WTC11 (cell line): Measurements from ENCODE around the gene SMAD6.

Source experiments
- CBFB ChIP-seq: sonication (generic); formaldehyde crosslinking; IDR thresholded peaks from 2 replicates; pipeline ENCODE4 v1.8.1; 2022; ENCODE audit warnings: mild to moderate bottlenecking, low read depth, missing genetic modification reagents
- CREB1 ChIP-seq: sonication (generic); formaldehyde crosslinking; IDR thresholded peaks from 2 replicates; pipeline ENCODE4 v1.8.0; 2023; ENCODE audit warnings: mild to moderate bottlenecking, missing genetic modification reagents
- CTCF ChIP-seq: fragments of 200-600 bp; IDR thresholded peaks from 2 replicates; pipeline ENCODE4 v1.8.0; 2022; ENCODE audit warnings: antibody characterized with exemption
- E2F4 ChIP-seq: sonication (generic); formaldehyde crosslinking; IDR thresholded peaks from 2 replicates; pipeline ENCODE4 v1.8.1; 2022; ENCODE audit warnings: low read depth, mild to moderate bottlenecking, moderate library complexity, missing genetic modification reagents, borderline replicate concordance
- ERG ChIP-seq: fragments of 250-450 bp; sonication (Bioruptor Pico); IDR thresholded peaks from 2 replicates; pipeline ENCODE4 v1.8.0; 2021; ENCODE audit warnings: mild to moderate bottlenecking
- HMGXB4 ChIP-seq: sonication (generic); formaldehyde crosslinking; IDR thresholded peaks from 2 replicates; pipeline ENCODE4 v1.8.1; 2023; ENCODE audit warnings: mild to moderate bottlenecking, moderate library complexity, missing genetic modification reagents
- NFYB ChIP-seq: sonication (generic); formaldehyde crosslinking; conservative IDR thresholded peaks from 2 replicates; pipeline ENCODE4 v1.8.0; 2022; ENCODE audit warnings: low read depth, missing genetic modification reagents
- SMAD3 ChIP-seq: sonication (generic); formaldehyde crosslinking; IDR thresholded peaks from 2 replicates; pipeline ENCODE4 v1.8.0; 2022; ENCODE audit warnings: missing genetic modification reagents, mild to moderate bottlenecking, borderline replicate concordance
- SP1 ChIP-seq: sonication (generic); formaldehyde crosslinking; conservative IDR thresholded peaks from 2 replicates; pipeline ENCODE4 v1.8.1; 2022; ENCODE audit warnings: missing genetic modification reagents
- STAT6 ChIP-seq: sonication (generic); formaldehyde crosslinking; conservative IDR thresholded peaks from 2 replicates; pipeline ENCODE4 v1.8.1; 2023; ENCODE audit warnings: mild to moderate bottlenecking, low read depth, missing genetic modification reagents, moderate library complexity
- ZNF512 ChIP-seq: sonication (generic); formaldehyde crosslinking; IDR thresholded peaks from 2 replicates; pipeline ENCODE4 v1.8.1; 2022; ENCODE audit warnings: missing genetic modification reagents, borderline replicate concordance

GRCh38 chr15:66760968-66761725 is 59.1 kb downstream of the SMAD6 start:
- TF ChIP-seq ERG (no peak), CTCF (no peak), SP1 (CRISPR knock-in tag) (no peak), HMGXB4 (CRISPR knock-in tag) (no peak), SMAD3 (CRISPR knock-in tag) (no peak), NFYB (CRISPR knock-in tag) (no peak), STAT6 (CRISPR knock-in tag) (no peak), CREB1 (CRISPR knock-in tag) (no peak), CBFB (CRISPR knock-in tag) (no peak), E2F4 (CRISPR knock-in tag) (no peak), ZNF512 (no peak)
